Endothelial cell (in vitro differentiated cells): Measurements from ENCODE around the gene MRPS18A. TPM values are rescaled to one million over a fixed set of nuclear protein-coding genes. Genes with fewer than 3 reads are reported as not detected.
"Not testable (repeated sequence)": the region's sequence is repeated elsewhere in the genome, so short reads cannot be mapped to it uniquely, and the experiment has no call there.

Experiments
- DNase-seq: peaks from one replicate; pipeline ENCODE4 v3.0.0; 2021; ENCODE audit warnings: low spot score
- H3K27ac Mint-ChIP-seq: one replicate; pipeline ENCODE4 v1.8.0; 2021; ENCODE audit warnings: mixed read lengths, inconsistent platforms; ENCODE audit not compliant: unreplicated experiment
- H3K27me3 Mint-ChIP-seq: one replicate; pipeline ENCODE4 v1.8.0; 2021; ENCODE audit warnings: mild to moderate bottlenecking, moderate library complexity, mixed read lengths, inconsistent platforms; ENCODE audit not compliant: unreplicated experiment
- H3K36me3 Mint-ChIP-seq: one replicate; pipeline ENCODE4 v1.8.0; 2021; ENCODE audit warnings: mild to moderate bottlenecking, low read depth, mixed read lengths, inconsistent platforms; ENCODE audit not compliant: unreplicated experiment
- H3K4me1 Mint-ChIP-seq: one replicate; pipeline ENCODE4 v1.8.0; 2021; ENCODE audit warnings: mild to moderate bottlenecking, mixed read lengths, inconsistent platforms; ENCODE audit not compliant: unreplicated experiment
- H3K4me3 Mint-ChIP-seq: one replicate; pipeline ENCODE4 v1.8.0; 2021; ENCODE audit warnings: mild to moderate bottlenecking, mixed read lengths, inconsistent platforms; ENCODE audit not compliant: unreplicated experiment
- H3K9me3 Mint-ChIP-seq: one replicate; pipeline ENCODE4 v1.8.0; 2021; ENCODE audit warnings: mixed read lengths, inconsistent platforms; ENCODE audit not compliant: unreplicated experiment
- total RNA-seq: library from RNA; stranded (reverse); fragmentation: NEBNext Ultra II Directional; extraction: Animal tissue kit (Norgen Biotek cat#: 25700); gene quantifications from one replicate; pipeline ENCODE4 v1.2.1, GENCODE V29; 2021; ENCODE audit not compliant: unreplicated experiment
- TF ChIP-seq, protein P1 (sequence below): fragments of 200-600 bp; sonication (generic); IDR thresholded peaks from one replicate; pipeline ENCODE4 v1.5.0; 2021; ENCODE audit warnings: antibody characterized with exemption; ENCODE audit not compliant: unreplicated experiment

Gene MRPS18A
- total RNA-seq, 1 donor from 2014 or later: 45.5 TPM

DNA sequence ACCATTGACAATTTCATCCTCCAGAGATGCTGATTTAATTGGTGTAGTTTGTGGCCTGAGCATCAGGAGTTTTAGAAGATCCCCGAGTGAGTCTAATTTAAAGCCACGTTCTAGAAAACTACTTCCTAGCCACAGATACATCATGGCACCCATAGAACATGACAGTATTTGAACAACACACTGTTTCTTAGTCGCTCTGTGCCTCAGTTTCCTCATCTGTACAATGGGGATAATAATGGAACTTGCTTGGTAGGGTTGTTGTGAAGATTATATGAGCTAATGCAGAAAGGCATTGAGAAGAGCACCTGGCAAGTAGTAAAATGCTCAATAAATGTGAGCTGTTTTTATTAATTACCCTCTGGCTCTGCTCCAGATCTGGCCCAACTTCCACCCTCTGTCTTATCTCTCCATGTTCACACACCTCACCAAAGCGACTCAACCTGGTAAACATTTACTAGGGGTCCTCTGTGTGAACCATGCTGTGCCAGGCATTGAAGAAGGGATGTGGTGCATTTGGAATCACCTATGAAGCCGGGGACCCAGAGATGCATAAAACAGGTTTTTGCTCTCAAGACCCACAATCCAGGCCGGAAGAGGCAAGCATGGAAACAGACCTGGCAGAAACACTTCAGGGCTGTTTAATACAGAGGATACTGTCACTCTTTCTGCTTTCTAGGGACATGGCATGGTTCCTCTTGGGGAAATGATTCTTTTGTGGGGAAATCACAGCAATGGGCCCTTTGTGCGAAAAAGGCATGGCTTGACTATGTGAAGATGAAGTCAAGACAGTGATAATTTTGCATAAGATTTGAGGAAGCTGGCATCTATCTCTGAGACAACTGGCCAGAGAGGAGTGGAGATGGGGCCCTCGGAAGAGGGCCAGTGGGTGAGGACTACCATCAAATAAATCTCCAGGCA is 16.2 kb upstream of the MRPS18A start:
- TF ChIP-seq, protein P1, sequence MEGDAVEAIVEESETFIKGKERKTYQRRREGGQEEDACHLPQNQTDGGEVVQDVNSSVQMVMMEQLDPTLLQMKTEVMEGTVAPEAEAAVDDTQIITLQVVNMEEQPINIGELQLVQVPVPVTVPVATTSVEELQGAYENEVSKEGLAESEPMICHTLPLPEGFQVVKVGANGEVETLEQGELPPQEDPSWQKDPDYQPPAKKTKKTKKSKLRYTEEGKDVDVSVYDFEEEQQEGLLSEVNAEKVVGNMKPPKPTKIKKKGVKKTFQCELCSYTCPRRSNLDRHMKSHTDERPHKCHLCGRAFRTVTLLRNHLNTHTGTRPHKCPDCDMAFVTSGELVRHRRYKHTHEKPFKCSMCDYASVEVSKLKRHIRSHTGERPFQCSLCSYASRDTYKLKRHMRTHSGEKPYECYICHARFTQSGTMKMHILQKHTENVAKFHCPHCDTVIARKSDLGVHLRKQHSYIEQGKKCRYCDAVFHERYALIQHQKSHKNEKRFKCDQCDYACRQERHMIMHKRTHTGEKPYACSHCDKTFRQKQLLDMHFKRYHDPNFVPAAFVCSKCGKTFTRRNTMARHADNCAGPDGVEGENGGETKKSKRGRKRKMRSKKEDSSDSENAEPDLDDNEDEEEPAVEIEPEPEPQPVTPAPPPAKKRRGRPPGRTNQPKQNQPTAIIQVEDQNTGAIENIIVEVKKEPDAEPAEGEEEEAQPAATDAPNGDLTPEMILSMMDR: no peak
- Mint-ChIP-seq H3K36me3 (no peaks in the 10 kb centered on the region), H3K27me3 (peaks cover 2% of the 10 kb centered on the region), H3K27ac (no peak overlapping the region), H3K9me3 (no peaks in the 10 kb centered on the region), H3K4me3 (no peak overlapping the region), H3K4me1 (peaks cover 17% of the 10 kb centered on the region)
- no peak for DNase-seq

DNA sequence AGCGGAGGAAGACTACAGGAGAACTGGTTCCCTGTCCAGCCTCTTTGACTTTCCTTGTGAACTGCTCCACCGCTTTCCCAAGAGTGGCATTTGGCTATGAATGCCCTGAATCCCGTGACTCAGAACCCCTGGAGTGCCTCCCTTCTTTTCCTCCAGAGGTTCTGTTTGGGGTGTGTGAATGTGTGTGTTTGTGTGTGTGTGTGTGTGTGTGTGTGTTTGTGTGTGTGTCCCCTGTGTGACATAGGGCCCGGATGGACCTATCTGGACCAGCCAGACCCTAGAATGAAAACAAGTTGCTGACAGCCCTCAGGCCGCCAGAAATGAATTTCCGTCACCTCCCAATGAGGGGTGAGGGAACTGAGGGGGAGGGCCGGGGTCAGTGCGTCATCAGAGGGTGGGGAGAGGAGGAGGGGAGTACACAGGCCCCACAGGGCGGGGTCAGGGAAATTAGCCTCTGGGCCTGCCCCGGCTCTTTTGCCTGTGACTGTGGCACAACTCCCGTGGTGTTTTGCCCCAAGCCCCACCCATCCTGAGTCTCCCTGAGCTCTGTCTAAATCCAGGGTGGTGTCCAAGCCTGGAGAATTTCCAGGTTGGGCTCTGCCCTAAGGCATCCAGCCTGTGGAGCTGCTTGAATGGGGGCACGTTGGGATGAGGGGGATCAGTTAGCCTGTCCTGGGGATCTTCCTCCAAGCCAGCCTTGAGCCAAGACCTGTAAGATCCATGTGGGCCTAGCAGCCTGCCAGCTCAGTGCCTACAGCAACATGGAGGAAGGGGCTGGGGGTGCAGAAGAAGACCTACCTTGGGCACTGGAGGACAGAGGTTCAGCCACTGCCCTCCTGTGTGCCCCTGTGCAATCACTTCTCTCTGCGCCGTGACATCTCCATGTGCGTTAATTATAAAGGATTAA is 15.2 kb upstream of the MRPS18A start:
- peaks cover 24% of the 10 kb centered on the region for H3K4me1 Mint-ChIP-seq

DNA sequence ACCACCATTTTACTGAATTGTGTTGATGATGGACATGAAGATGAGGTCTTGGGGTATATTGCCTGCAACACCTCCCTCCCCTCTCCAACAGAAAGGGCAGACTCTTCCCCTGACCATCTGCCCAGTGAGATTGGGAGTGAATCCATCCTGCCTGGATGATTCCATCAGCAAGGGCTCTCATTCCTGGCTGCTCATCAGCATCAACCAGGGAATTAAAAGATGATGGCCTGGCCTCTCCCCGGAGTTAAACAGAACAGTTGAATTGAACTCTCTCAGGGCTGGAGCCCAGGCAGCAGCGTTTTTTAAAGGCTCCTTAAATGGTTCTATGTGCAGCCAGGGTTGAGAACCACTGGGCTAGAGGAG is 14.6 kb upstream of the MRPS18A start:
- TF ChIP-seq, protein P1: no peak
- no peaks in the 10 kb centered on the region for H3K36me3 Mint-ChIP-seq
- peak overlapping the region; percentile 90 for H3K27ac Mint-ChIP-seq
- H3K27me3 Mint-ChIP-seq: peaks cover 2% of the 10 kb centered on the region
- DNase-seq: no peak
- peaks cover 24% of the 10 kb centered on the region for H3K4me1 Mint-ChIP-seq
- H3K9me3 Mint-ChIP-seq: no peaks in the 10 kb centered on the region
- no peak overlapping the region for H3K4me3 Mint-ChIP-seq

More for the DNA sequence above, 15.2 kb upstream of the MRPS18A start:
- TF ChIP-seq, protein P1: no peak
- peak; percentile 72 for DNase-seq
- peak overlapping the region; percentile 59 for H3K4me3 Mint-ChIP-seq
- peak overlapping the region; percentile 90 for H3K27ac Mint-ChIP-seq
- no peaks in the 10 kb centered on the region for H3K36me3 Mint-ChIP-seq
- H3K9me3 Mint-ChIP-seq: no peaks in the 10 kb centered on the region
- H3K27me3 Mint-ChIP-seq: peaks cover 2% of the 10 kb centered on the region

DNA sequence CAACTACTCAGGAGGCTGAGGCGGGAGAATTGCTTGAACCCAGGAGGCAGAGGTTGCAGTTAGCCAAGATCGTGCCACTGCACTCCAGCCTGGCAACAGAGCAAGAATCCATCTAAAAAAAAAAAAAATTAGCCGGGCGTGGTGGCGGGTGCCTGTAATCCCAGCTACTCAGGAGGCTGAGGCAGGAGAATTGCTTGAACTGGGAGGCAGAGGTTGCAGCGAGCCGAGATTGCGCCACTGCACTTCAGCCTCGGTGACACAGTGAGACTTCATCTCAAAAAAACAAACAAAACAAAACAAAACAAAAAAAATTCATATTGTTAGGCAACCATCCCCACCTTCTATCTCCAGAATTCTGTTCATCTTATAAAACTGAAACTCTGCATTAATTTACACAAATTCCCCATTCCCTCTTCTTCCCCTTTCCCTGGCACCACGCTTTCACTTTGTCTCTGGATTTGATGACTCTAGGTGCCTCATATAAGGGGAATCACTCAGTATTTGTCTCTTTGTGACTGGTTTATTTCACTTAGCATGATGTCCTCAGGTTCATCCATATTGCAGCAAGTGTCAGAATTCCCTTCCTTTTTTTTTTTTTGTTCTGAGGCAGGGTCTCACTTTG is 13.5 kb upstream of the MRPS18A start:
- peaks cover 24% of the 10 kb centered on the region for H3K4me1 Mint-ChIP-seq
- not testable (repeated sequence) for H3K4me3 Mint-ChIP-seq, H3K27me3 Mint-ChIP-seq, H3K27ac Mint-ChIP-seq, DNase-seq, H3K36me3 Mint-ChIP-seq, H3K9me3 Mint-ChIP-seq

DNA sequence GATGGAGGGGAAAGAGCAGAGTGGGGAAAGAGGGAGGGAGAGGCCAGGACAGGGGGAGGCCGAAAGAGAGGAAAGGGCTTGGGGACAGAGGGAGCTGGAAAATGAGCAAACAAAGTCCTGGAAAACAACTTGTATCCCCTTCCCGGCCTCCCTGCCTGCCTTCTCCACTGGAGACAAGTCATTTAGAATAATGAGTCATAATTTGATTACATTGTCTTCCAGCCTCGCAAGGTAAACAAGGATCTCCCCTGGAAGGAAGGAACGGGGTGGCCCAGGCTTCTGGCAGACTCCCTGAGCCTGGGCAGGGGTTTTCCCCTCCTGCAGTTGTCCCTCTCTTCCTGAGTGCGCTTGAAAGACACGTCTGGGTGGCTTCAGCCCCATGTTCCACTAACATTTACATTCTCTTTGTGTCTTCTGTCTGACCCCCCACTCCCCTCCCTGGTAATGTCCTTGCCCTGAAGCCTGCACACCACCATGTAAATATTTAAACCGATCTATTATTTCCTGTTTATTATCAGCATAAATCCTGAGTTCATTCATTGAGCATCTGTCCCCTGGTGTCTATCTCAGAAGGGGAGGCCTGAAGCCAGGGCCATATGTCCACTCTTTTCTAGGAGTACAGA is 12.1 kb upstream of the MRPS18A start:
- Mint-ChIP-seq H3K9me3 (no peaks in the 10 kb centered on the region), H3K27me3 (peaks cover 2% of the 10 kb centered on the region), H3K36me3 (no peaks in the 10 kb centered on the region), H3K27ac (peak overlapping the region; percentile 37), H3K4me1 (peaks cover 24% of the 10 kb centered on the region), H3K4me3 (no peak overlapping the region)
- DNase-seq: no peak
- TF ChIP-seq, protein P1: no peak
